Measurements from ENCODE around the gene PREX1. TPM values are rescaled to one million over a fixed set of nuclear protein-coding genes. Genes with fewer than 3 reads are reported as not detected.

PREX1 gene
- total and polyA plus RNA-seq, 2 of the 4 experiments (the other 2 are of a cell fraction), result 0.67 to 0.72 TPM

DNA sequence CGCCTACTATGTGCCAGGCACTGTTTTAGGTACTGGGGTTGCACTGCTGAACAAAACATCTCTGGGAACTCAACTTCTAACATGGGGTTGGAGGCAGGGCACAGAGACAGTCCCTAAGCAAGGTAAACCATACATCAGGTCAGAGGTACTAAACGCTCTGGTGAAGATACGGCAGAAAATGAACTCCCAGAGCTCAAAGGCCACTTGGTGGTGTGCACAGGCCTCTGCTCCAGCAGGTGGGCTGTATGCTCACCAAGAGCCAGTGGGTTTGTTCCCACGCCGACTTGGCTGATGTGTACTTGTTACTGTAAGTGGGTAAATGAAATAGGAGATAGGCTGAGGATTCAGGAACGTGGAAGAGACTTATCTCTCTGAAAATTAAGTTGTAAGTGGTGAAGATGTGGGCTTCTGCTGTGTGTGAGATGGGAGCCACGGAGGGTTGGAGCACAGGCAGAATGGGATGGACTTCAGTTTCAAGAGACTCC, 133.4 kb downstream of the PREX1 start:
- Histone ChIP-seq H3K9me1 (ENCODE audit: insufficient read depth, low read length) (peaks cover 11% of the 10 kb centered on the region; the same call in 1 of the 2 replicates), H3K4me2 (ENCODE audit: low read depth, low read length) (no peak overlapping the region), H2AK9ac (replicated peaks; ENCODE audit: low read depth, low read length, poor library complexity) (no peak overlapping the region), H2BK15ac (ENCODE audit: low read depth, low read length) (no peak overlapping the region), H3K4me3 (ENCODE audit: insufficient read depth, low read depth, low read length) (no peak overlapping the region), H2AFZ (replicated peaks; ENCODE audit: low read length, poor library complexity) (no peak overlapping the region), H3K79me1 (ENCODE audit: low read depth in 1 of 2, low read length in 2 of 2) (no peaks in the 10 kb centered on the region), H3K4ac (ENCODE audit: low read depth, low read length) (no peak overlapping the region), H3K27me3 (ENCODE audit: control insufficient read depth, insufficient read depth, low read length) (no peaks in the 10 kb centered on the region), H4K91ac (ENCODE audit: insufficient read depth, low read depth, low read length) (no peak overlapping the region), H3K18ac (ENCODE audit: low read depth, low read length) (no peak overlapping the region), H4K5ac (ENCODE audit: low read depth, low read length) (no peak overlapping the region), H3K9me3 (ENCODE audit: control insufficient read depth, insufficient read depth, low read length) (no peaks in the 10 kb centered on the region), H3K23ac (ENCODE audit: low read depth, low read length) (no peak overlapping the region), H3K14ac (replicated peaks; ENCODE audit: low read depth, low read length) (no peak overlapping the region), H3K9ac (ENCODE audit: low read depth, low read length) (no peak overlapping the region), H3K27ac (ENCODE audit: insufficient read depth, low read length) (no peak overlapping the region), H2BK5ac (ENCODE audit: low read depth, low read length, poor library complexity, severe bottlenecking) (no peak overlapping the region), H3K36me3 (ENCODE audit: control insufficient read depth, insufficient read depth, low read length) (no peaks in the 10 kb centered on the region), H2BK20ac (ENCODE audit: low read depth, low read length) (no peak overlapping the region), H4K8ac (ENCODE audit: low read depth in 2 of 2, low read length in 2 of 2) (no peak overlapping the region), H4K20me1 (ENCODE audit: insufficient read depth, low read length) (no peaks in the 10 kb centered on the region), H2BK120ac (ENCODE audit: low read depth, low read length) (no peak overlapping the region), H3K56ac (ENCODE audit: extremely low read depth, insufficient read depth, low read length) (no peak overlapping the region), H2AK5ac (ENCODE audit: low read depth, low read length) (no peak overlapping the region), H3K4me1 (ENCODE audit: control insufficient read depth, insufficient read depth, low read length) (no peaks in the 10 kb centered on the region)
- ChIA-PET POLR2A (ENCODE audit: unreplicated experiment) (no interaction called here), CTCF (no interaction called here)
- ATAC-seq (ENCODE audit: low read depth) (no peak), DNase-seq (no peak)
- dilution Hi-C loops (cut with HindIII; ENCODE audit: low sequenced_read_pairs, unreplicated experiment), result no loop called here
- no TSS peak for BruUV-seq (replicated peaks)
- 73% methylated on average over 7 of the region's 7 CpGs; no CpG with 5 or more reads in 1 of the 2 experiments for WGBS, 2 experiments (ENCODE audit: extremely low coverage in 2 of 2, insufficient read length in 1 of 2)
- TF ChIP-seq RCOR1 (IDR thresholded peaks at IDR 0.05; ENCODE audit: insufficient replicate concordance, low read length) (no peak), MAFK (IDR thresholded peaks at IDR 0.05; ENCODE audit: low read depth, low read length) (no peak), RAD21 (IDR thresholded peaks at IDR 0.05; ENCODE audit: low read length) (no peak), POLR2A (IDR thresholded peaks at IDR 0.05; ENCODE audit: low read depth, low read length) (no peak), CTCF (conservative IDR thresholded peaks at IDR 0.05; ENCODE audit: low read depth, low read length) (no peak), BHLHE40 (IDR thresholded peaks at IDR 0.05; ENCODE audit: low read depth, low read length) (no peak), SMC3 (IDR thresholded peaks at IDR 0.05; ENCODE audit: low read depth, low read length) (no peak), MXI1 (IDR thresholded peaks at IDR 0.05; ENCODE audit: borderline replicate concordance, low read depth, low read length) (no peak), MAZ (IDR thresholded peaks at IDR 0.05; ENCODE audit: borderline replicate concordance, low read depth, low read length) (no peak), RFX5 (IDR thresholded peaks at IDR 0.05; ENCODE audit: low read depth, low read length) (no peak), FOS (IDR thresholded peaks at IDR 0.05; ENCODE audit: low read depth, low read length) (no peak)
- TF ChIP-seq, protein P1, sequence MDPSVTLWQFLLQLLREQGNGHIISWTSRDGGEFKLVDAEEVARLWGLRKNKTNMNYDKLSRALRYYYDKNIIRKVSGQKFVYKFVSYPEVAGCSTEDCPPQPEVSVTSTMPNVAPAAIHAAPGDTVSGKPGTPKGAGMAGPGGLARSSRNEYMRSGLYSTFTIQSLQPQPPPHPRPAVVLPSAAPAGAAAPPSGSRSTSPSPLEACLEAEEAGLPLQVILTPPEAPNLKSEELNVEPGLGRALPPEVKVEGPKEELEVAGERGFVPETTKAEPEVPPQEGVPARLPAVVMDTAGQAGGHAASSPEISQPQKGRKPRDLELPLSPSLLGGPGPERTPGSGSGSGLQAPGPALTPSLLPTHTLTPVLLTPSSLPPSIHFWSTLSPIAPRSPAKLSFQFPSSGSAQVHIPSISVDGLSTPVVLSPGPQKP (IDR thresholded peaks at IDR 0.05; ENCODE audit: borderline replicate concordance, low read depth, low read length), result no peak
- in situ Hi-C loops (cut with MboI; ENCODE audit: low sequenced_read_pairs), result no loop called here
- intact Hi-C loops (cut with micrococcal nuclease), result no loop called here
